Fibroblast of skin of left quadriceps (primary cell): ENCODE data around the gene FOXJ1.

Experiments
- DNase-seq, 2 experiments: peaks; one replicate each; pipeline ENCODE4 v3.0.0-alpha.2; 2013; ENCODE audit warnings: low read depth in 2 of 2

Gene FOXJ1

DNA sequence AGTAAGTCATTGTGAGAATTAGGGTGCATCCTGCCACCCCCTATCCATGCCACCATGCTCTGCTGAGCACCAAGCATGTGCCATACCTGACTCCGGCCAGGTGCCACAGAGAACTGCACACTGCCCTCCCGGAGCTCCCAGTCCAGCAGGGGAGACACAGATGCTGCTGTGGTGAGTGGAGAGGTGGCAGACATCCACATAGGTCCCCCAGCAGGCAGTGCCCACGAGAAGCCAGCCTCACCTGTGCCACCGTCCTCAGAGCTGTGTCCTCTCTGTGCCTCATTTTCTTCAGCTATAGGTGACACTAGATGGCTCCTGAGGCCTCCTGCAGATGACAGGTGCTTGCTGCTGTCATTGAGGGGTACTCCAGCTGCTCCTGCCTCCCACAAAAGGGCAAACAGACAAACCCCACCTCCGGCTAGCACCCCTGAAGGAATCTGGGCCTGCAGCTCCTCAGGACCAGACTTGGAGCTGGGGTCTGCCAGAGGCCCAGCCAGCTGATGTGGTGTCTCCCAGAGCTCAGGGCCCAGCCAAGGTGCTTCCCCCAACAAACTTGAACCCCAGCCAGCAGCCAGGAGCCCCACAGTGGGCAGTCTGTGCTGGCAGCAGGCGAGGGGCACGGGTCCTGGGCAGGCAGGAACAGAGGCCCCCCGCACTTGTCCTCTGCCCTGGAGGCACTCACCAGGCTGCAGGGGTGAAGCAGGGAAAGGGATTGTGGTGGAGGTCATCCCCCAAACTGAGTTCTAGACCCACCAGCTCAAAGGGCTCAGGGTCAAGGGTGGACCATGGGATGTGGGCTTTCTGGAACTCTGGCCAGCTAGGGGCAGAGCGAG is 17.1 kb downstream of the FOXJ1 start:
- no peak for DNase-seq

DNA sequence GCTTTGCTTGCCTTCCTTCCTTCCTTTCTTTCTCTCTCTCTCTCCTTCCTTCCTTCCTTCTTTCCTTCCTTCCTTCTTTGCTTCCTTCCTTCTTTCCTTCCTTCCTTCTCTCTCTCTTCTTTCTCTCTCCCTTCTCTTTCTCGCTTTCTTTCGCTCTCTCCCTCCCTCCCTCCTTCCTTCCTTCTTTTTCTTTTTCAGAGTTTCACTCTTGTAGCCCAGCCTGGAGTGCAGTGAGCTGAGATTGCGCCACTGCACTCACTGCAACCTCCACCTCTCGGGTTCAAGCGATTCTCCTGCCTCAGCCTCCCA is 17.9 kb downstream of the FOXJ1 start:
- no peak for DNase-seq

DNA sequence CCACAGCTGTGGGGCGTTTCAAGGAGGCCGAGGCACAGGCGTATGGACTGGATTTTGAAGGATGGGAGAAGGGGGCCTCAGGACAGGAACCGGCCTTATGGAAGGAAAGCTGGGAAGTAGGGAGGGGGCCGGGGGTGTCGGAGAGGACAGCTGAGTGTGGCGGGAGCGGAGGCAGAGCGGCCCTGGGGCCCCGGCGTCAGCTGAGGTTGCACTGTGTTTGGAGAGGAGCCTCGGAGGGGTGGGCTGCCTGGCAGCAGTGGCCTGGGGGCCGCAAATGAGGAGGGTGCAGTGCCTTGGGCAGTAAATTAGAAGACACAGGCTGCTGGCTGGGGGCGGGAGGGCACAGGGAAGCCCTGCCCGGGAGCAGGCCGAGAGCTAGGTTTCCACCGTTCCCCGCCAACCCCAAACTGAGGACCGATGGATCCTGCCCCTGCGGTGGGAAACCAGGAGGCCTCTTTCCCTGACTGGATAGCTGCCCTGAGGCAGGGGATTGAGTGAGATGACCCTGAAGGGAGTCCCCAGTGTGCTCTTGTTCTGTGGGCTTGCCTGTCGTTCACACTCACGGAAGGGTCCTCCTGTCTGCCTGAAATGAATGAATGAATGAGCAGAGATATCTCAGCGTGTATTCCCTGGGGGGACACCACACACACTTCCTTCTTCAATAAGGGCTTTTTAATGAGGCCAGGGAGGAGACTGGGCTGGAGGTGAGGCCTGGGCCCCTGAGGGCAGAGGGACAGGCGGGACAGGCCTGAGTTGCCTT is 18.4 kb downstream of the FOXJ1 start:
- DNase-seq: no peak

DNA sequence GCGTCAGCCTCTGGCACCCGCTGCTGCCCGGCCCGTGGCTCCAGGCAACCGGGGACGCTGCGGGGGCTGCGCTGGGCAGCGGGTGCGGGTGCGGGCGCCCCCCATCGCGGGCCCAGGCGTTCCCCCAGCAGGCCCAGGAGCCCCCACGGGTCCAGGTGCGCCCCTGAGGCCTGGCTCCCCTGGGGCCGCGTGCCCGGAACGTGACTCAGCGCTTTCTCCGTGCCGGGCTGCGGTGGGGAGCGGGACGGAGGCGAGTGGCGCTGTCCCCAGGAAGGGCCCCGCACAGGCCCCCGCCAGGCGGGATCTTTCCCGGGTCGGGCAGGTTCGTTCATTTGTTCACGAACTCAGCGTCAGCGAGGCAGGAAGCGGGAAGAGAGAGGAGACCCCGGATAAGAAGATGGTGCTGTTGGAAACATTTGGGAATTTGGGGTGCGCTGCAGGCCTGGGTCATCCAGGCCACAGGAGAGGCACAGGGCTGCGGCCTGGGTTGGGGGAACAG is 19.1 kb downstream of the FOXJ1 start:
- DNase-seq: no peak

DNA sequence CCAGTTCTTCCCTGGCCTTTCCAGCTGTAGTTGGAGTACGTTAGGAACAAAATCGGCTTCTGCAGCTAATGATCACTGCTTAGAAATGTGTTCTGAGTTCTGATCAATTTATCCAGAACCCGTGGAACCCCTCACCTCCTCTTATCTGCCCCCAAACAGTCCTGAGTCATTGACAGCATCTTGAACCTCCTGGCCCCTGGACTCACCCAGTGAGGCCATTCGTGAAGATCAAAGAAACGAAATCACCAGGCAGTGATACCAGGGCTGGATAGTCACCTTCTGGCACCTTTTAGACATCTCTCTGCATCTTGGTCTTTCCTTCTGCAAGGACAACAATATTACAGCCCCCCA is 20.4 kb downstream of the FOXJ1 start:
- no peak for DNase-seq

DNA sequence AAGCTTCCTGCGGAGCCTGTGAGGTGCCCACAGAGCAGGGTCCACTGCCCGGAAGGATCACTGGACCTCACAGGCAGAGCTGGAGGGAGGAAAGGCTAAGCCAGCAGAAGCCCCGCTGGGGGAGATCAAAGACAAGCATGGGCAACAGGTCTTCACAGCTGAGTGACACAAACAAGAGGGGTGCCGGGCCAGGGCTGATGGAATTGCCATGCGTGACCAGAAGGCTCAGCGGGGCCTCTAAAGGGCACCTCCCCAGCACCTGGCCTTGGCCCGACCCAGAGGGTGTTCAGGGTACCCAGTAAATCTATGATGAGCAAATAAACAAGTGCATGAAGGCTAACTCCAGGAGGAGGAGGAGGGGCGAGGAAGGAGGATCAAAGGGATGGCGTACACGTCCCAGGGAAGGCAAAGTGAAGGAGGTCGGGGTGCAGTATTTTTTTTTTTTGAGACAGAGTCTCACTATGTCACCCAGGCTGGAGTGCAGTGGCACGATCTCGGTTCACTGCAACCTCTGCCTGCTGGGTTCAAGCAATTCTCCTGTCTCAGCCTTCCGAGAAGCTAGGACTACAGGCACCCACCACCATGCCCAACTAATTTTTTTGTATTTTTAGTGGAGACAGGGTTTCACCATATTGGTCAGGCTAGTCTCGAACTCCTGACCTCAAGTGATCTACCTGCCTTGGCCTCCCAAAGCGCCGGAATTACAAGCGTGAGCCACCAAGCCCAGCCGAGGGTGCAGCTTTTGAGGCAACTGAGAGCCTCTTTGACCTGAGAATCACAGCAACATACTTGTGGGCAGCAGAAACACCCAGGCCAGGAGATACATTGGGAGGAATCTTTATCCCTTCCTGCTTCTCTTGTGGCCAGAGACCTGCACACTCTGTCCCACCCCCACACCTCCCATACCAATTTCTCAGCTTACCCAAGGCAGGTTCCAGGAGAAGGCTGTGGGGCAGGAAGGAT is 21.4 kb downstream of the FOXJ1 start:
- no peak for DNase-seq

DNA sequence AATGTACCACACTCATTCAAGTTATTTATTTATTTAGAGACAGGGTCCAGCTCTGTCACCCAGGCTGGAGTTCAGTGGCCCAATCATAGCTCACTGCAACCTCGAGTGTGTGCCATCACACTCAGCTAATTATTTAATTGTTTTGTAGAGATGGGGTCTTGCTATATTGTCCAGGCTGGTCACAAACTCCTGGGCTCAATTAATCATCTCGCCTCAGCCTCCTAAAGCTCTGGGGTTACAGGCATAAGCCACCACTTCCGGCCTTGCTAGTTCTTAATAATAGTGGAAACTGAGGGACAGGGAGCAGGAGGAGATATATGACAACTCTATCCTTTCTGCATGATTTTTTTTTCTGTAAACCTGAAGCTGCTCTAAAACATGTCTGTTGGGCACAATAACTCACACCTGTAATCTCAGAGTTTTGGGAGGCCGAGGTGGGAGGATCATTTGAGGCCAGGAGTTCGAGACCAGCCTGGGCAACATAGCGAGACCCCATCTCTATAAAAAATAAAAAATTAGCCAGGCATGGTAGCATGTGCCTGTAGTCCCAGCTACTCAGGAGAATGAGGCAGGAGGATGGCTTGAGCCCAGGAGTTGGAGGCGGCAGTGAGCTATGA is 25.8 kb downstream of the FOXJ1 start:
- no peak for DNase-seq

DNA sequence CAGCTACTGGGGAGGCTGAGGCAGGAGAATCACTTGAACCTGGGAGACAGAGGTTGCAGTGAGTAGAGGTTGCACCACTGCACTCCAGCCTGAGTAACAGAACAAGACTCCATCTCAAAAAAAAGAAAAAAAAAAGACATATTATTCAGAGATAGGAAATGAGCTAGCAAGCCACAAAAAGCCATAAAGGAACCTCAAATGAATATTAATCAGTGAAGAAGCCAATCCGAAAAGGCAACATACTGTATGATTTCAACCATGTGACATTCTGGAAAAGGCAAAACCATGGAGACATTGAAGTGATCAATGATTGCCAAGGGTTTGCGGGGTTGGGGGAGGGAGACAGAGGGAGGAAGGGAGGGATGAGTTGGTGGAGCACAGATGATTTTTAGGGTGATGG is 29.1 kb downstream of the FOXJ1 start:
- DNase-seq: no peak

DNA sequence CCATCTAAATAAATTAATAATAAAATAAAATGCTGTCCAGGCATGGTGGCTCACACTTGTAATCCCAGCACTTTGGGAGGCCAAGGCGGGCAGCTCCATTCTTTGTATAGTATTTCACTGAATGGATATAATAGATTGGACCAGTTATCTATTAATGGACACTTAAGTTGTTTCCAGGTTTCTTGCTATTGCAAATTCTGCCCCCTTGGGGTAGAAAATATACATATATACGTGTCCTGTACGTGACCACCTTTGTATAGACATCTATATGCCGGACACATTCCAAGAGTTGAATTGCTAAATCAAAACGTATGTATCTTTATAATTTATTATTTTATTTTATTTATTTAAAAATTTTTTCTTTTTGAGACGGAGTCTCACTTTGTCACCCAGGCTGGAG is 33.5 kb downstream of the FOXJ1 start:
- no peak for DNase-seq

DNA sequence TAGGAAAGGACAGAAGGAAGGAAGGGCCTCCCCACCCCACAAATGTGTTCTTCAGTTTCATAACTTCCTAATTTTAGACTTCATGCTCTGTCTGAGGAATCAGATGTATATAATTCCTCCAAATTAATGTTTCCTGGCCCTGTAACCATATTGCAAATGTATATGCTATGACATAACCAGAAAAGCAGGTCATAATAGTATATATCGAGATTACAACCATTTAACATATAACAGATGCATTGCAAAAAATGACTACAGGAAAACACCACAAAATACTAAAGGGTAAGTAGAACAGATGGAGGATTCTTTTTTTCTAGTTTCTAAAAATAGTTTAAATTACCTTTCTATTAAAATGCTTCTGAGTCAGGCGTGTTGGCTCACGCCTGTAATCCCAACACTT is 34.3 kb downstream of the FOXJ1 start:
- DNase-seq: peak; percentile 61 to 62

DNA sequence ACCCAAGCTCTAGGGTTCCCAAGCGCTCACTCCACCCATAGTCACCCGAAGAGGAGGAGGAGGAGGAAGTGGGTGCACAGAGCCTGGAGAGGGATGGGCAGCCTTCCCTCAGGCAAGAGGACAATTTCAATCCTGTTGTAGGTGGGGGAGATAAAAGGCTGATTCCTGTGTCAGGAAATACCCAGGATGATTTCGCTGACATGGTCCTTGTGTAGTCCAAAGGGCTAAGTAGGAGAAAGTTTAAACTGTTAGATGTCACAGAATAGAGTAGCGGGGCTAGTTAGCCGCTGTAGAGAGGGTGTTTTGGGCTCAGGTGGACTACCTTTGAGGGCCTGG is 36.2 kb downstream of the FOXJ1 start:
- DNase-seq: no peak

DNA sequence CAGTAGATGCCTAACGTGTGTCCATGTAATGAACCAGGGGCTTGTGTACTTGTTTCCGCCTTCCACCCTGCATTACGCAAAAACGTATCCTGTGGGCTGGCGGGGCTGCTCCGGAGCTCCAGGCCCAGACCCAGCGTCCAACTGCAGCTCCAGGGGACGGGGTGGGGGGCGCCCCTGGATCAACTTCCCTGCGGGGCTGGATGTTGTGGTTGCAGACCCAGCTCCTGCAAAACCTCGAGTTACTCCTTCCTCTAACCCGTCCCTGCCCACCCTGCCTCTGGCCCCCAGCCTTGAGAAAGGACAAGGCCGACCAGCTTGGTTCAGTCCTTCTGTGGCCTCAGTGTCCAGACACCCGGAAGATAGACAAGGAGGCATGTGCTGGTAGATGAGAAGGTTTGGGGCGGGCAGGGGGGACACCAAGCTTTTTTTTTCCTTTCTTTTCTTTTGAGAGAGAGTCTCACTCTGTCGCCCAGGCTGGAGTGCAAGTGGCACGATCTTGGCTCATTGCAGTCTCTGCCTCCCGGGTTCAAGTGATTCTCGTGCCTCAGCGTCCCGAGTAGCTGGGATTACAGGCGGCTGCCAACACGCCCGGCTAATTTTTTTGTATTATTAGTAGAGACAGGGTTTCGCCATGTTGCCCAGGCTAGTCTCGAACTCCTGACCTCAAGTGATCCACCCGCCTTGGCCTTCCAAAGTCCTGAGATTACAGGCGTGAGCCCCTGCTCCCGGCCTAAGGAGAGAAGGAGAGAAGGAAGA is 36.7 kb downstream of the FOXJ1 start:
- DNase-seq: no peak

DNA sequence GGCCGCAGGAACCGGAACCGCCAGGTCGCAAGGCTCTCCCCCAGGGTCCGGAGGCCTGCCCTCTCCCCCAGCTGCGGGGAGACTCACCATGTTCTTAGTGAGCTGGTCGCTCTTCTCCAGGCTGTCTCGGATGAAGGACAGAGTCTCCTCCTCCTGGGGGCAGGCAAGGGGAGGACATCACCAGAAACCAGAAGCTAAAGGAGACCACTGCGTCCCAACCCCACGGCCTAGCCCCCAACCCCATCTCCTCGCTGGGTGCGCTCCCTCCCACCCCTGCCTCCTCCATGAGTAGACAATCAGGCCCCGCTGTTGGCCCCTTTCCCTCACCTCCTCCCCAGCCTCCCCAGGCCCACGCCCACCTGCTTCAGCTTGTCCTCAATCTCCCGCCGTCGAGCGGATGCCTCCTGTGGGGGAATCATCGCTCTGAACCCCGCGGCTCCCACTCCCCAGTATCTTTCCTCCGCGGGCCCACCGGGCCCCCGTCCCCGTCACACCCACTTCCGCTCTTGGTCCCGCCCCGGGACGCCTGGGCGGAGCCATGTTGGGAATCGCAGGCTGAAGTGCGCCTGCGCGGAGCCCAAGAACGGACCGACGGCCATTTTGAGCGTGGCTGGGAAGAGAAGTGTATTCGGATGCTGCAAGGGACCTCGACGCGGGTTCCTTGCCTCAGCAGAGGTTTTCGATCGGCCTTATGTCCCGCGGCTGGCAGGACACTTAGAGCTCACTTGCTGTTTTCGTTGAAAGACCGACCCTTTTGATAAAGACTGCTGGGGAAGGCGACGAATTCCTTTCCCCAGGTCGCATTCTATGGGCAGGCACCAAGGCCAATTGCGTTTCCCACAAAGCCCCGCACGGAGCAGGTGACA is 37.5 kb downstream of the FOXJ1 start, which contains the start of gene EXOC7:
Gene EXOC7 (minus strand): TSS at position 514 of the 866 bp plus-strand sequence. CDS start 95 bp downstream, at position 419.
- peak; percentile 79 to 82 for DNase-seq

DNA sequence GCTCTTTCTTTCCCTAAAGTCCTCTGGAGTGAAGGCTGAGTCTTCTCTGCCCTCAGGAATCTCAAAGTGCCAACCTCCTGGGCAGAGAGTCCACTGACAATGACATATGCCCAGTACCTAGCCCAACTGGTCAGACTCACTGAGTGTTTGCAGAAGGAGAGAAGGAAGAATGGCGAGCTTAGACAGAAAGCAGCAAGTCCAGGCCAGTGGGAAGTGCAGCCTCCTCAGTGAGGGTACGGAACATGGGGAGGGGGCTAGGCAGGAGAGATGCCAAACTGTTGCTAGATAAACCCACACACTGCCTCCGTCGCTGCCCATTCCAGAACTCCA is 38.1 kb downstream of the FOXJ1 start:
- DNase-seq: no peak

DNA sequence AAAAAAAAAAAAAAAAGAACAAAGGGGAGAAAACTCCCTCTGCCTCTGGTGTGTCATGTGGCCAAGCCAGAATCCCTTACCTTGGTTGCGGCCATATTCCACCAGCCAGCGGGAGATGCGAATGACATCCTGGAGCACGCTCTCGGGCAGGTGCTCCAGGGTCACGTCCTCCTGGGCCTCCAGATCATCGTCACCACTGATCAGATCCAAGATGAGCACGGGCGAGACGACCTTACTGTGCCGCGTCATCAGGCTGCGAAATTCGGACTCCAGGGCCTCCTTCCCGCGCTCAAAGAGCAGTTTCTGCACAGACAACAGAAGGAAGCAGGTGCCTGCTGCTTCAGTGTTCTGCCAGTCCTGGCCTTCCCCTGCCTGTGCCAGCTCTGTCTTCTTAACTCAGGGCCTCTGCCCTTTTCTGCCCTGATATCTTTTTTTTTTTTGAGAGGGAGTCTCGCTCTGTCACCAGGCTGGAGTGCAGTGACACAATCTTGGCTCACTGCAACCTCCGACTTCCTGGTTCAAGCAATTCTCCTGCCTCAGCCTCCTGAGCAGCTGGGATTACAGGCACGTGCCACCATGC is 43.2 kb downstream of the FOXJ1 start:
- no peak for DNase-seq

DNA sequence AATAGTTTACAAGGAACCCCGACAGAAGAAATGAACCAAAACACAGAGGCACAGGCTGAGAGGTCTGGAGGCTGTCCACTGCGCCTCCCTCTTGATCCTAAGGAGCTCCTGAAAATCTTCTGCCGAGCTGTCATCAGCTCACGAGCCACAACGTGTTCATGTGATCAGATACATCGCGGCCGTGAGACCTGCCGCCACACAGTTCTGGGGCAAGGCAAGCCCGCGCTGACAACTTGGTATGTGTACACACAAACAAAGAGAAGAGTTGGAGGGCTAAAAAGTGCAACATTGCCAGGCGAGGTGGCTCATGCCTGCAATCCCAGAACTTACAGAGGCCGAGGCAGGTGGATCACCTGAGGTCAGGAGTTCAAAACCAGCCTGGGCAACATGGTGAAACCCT is 45.1 kb downstream of the FOXJ1 start:
- no peak for DNase-seq

DNA sequence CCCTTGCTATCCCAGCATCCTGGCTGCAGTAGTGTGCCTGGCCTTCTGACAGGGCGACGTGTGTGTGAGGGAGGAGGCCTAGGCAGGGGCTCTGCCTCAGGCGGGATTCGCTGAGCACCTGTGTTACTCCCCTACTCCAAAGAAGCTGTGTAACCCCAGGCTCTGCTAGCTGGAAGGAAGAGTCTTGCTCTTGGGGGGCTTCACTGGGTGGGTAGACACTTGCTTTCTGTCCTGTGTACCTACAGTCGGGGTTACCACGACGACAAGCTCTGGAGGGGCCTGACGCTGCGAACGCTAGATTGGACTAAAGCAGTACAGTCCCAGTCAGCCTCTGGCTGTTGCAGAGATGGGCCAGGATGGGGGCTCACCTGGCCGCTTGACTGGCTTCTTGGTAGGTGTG is 47.0 kb downstream of the FOXJ1 start:
- DNase-seq: no peak

DNA sequence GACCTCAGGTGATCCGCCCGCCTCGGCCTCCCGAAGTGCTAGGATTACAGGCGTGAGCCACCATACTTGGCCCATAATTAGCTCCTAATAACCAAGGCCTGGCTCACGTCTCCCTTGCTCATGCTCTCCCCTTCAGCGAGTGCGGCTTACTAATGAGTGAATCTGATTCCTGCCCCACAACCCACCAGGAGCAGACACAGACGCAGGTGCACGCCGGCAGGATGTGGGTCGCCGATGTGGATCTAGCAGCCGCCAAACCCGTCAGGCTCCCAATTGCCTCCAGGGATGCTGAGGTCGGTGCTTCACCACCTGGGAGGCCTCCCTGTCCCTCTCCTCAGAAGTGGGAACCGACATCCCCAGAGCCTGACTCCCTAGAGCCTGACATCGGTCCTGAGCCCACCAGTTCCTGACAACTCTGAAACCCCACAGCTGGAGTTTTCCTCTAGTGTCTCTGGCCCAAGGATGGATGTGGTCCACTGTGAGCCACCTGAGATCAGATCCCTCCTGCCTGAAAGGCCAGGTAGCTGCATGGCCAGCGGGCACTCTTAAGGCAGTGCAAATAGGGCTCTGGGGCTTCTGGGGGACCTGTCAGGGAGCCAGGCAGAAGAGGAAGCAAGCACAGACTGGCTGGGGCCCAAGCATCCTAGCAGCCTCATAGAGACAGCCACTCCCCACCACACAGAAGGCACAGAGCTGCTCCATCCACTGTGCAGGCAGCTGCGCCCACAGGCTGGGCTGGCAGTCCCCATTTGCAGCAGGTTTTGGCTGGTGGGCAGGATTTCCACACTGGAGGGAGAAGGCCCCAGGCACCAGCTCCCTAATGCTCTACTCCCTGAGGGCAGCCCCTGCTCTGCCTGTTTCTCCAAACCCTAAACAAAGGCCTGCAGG is 48.3 kb downstream of the FOXJ1 start:
- no peak for DNase-seq
